ENCODE data around the gene PALLD. TPM values are rescaled to one million over a fixed set of nuclear protein-coding genes. Genes with fewer than 3 reads are reported as not detected.
"Not testable (repeated sequence)": the region's sequence is repeated elsewhere in the genome, so short reads cannot be mapped to it uniquely, and the experiment has no call there.

Gene PALLD
- total RNA-seq, 4 donors from 2014 or later = 93.3 to 214 (median 174) TPM

- 92 to 95% methylated on average over 4 of the region's 4 CpGs for WGBS, 2 donors
- Histone ChIP-seq H3K36me3 (no peaks in the 10 kb centered on the region), H3K9me3 (no peaks in the 10 kb centered on the region), H3K27me3 (no peaks in the 10 kb centered on the region), H3K4me3 (no peak overlapping the region), H3K27ac (no peak overlapping the region), H3K4me1 (peaks cover 0 to 9% (median 2%) of the 10 kb centered on the region in 4 donors)
- no peak for TF ChIP-seq EP300 (IDR thresholded peaks at IDR 0.05)
- no peak for TF ChIP-seq POLR2A (IDR thresholded peaks at IDR 0.05)
- no peak for TF ChIP-seq CTCF (IDR thresholded peaks at IDR 0.05)
- DNase-seq (ENCODE audit: low spot score in 2 of 2) = no peak
Measured at GRCh38 chr4:168696826-168697225, 200.0 kb downstream of the PALLD start.

- no peak overlapping the region for H3K4me3 ChIP-seq
- no peaks in the 10 kb centered on the region for H3K36me3 ChIP-seq
- peaks cover 0 to 4% (median 0%) of the 10 kb centered on the region in 4 donors for H3K4me1 ChIP-seq
- H3K27ac ChIP-seq = no peak overlapping the region
- WGBS, 2 donors = 68 to 77% methylated on average over 3 of the region's 3 CpGs
- no peaks in the 10 kb centered on the region for H3K9me3 ChIP-seq
- no peak for DNase-seq (ENCODE audit: low spot score in 2 of 2)
- H3K27me3 ChIP-seq = no peaks in the 10 kb centered on the region
- TF ChIP-seq POLR2A (IDR thresholded peaks at IDR 0.05) (no peak), CTCF (IDR thresholded peaks at IDR 0.05) (no peak), EP300 (IDR thresholded peaks at IDR 0.05) (no peak)
Measured at GRCh38 chr4:168699224-168699878, 202.5 kb downstream of the PALLD start.

GRCh38 chr4:168701061-168701460, 204.2 kb downstream of the PALLD start:
- Histone ChIP-seq H3K4me1 (no peaks in the 10 kb centered on the region), H3K36me3 (no peaks in the 10 kb centered on the region), H3K4me3 (no peak overlapping the region), H3K27me3 (no peaks in the 10 kb centered on the region), H3K27ac (no peak overlapping the region), H3K9me3 (no peaks in the 10 kb centered on the region)
- WGBS, 2 donors = 87 to 94% methylated on average over 3 of the region's 3 CpGs
- no peak for TF ChIP-seq EP300 (IDR thresholded peaks at IDR 0.05)
- TF ChIP-seq CTCF (IDR thresholded peaks at IDR 0.05) = no peak
- TF ChIP-seq POLR2A (IDR thresholded peaks at IDR 0.05) = no peak
- DNase-seq (ENCODE audit: low spot score in 2 of 2) = no peak

- H3K4me1 ChIP-seq; H3K27me3 ChIP-seq; H3K9me3 ChIP-seq; H3K27ac ChIP-seq; H3K4me3 ChIP-seq; H3K36me3 ChIP-seq; DNase-seq (ENCODE audit: low spot score in 2 of 2): not testable (repeated sequence)
- WGBS, 2 donors = 96 to 99% methylated on average over 3 to 4 of the region's 4 CpGs
Measured at GRCh38 chr4:168702581-168703087, 205.8 kb downstream of the PALLD start.

- Histone ChIP-seq H3K9me3 (no peaks in the 10 kb centered on the region), H3K4me1 (peaks cover 0 to 4% (median under 1%) of the 10 kb centered on the region in 4 donors), H3K36me3 (no peaks in the 10 kb centered on the region), H3K27ac (no peak overlapping the region), H3K27me3 (no peaks in the 10 kb centered on the region), H3K4me3 (no peak overlapping the region)
- no peak for DNase-seq (ENCODE audit: low spot score in 2 of 2)
- no peak for TF ChIP-seq CTCF (IDR thresholded peaks at IDR 0.05)
- TF ChIP-seq POLR2A (IDR thresholded peaks at IDR 0.05) = no peak
- no peak for TF ChIP-seq EP300 (IDR thresholded peaks at IDR 0.05)
- 71 to 76% methylated on average over 2 of the region's 2 CpGs for WGBS, 2 donors
Measured at GRCh38 chr4:168705121-168705520, 208.3 kb downstream of the PALLD start.
